PFSK-1 (cell line): ENCODE data around the gene LAMA4.

Source experiments
- FOXP2 ChIP-seq: optimal IDR thresholded peaks from 2 replicates; pipeline ENCODE3; 2011; ENCODE audit warnings: borderline replicate concordance, control low read depth, inconsistent platforms; ENCODE audit not compliant: insufficient read depth; ENCODE audit errors: extremely low read length, extremely low read depth
- POLR2AphosphoS5 ChIP-seq: IDR thresholded peaks from 2 replicates; pipeline ENCODE4 v1.6.1; 2012; ENCODE audit warnings: low read depth, mild to moderate bottlenecking, control low read depth, low read length, moderate library complexity
- REST ChIP-seq, 2 experiments: IDR thresholded peaks; 2 replicates each; pipeline versions ENCODE4 v1.6.1 to v1.8.0; 2011 to 2012; ENCODE audit warnings: low read depth in 2 of 2, low read length in 2 of 2, control low read depth in 1 of 2, inconsistent platforms in 1 of 2, mild to moderate bottlenecking in 1 of 2, moderate library complexity in 1 of 2; ENCODE audit not compliant: insufficient read depth in 1 of 2
- SIN3A ChIP-seq: IDR thresholded peaks from 2 replicates; pipeline ENCODE4 v1.6.1; 2012; ENCODE audit warnings: mild to moderate bottlenecking, low read length, moderate library complexity, borderline replicate concordance; ENCODE audit not compliant: insufficient read depth
- TAF1 ChIP-seq: IDR thresholded peaks from 2 replicates; pipeline ENCODE4 v1.6.1; 2012; ENCODE audit warnings: low read length, control low read depth, borderline replicate concordance; ENCODE audit not compliant: insufficient read depth

The LAMA4 gene

GRCh38 chr6:112224088-112224487 is 30.3 kb downstream of the LAMA4 start:
- TF ChIP-seq FOXP2 (no peak), POLR2AphosphoS5 (no peak), REST (IDR thresholded peaks at IDR 0.05; ENCODE audit: insufficient read depth in 1 of 2, low read depth in 2 of 2, low read length in 2 of 2) (no peak), TAF1 (no peak), SIN3A (no peak)

DNA sequence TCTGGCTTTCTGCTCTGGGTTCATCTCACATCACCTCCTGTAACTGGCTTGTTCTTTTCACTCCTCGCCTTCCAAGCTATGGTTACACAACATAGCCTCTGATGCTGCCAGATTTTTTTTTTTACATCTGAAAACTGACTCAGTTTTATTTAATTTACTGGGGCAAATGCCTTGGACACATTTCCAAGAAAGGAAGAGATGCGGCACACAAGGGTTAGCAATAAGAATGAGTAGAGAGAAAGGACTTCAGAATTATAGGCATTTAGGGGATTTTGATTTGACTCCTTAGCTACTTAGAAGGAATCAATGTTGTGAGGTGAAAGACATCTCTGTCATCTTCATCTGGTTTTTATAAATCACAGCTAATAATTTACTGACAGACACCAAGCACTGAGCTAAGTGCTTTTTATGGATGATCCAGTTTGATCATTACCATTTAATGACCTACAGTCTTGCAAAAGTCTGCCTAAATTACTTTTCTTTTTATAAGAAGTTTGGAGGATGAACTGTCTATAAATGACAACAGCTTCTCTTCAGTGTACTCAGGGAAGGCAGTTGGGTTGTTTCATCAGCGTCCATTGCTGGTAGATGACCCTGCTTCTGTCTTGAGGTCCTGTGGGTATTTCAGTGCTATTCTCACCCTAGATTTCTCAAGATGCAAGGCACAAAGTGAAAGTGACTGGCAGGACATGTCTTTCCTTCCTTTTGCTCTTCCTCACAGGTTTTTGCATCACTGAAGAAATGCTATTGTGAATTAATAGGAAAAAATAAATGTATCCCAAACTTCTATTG is 31.1 kb downstream of the LAMA4 start:
- no peak for TF ChIP-seq FOXP2
- TF ChIP-seq SIN3A = no peak
- no peak for TF ChIP-seq REST (IDR thresholded peaks at IDR 0.05; ENCODE audit: insufficient read depth in 1 of 2, low read depth in 2 of 2, low read length in 2 of 2)
- no peak for TF ChIP-seq TAF1
- TF ChIP-seq POLR2AphosphoS5 = no peak

GRCh38 chr6:112221981-112222852 is 32.1 kb downstream of the LAMA4 start:
- TF ChIP-seq SIN3A = no peak
- no peak; the same call in 1 of the 2 replicates for TF ChIP-seq TAF1
- no peak for TF ChIP-seq POLR2AphosphoS5
- TF ChIP-seq REST (IDR thresholded peaks at IDR 0.05; ENCODE audit: insufficient read depth in 1 of 2, low read depth in 2 of 2, low read length in 2 of 2) = no peak
- no peak for TF ChIP-seq FOXP2

GRCh38 chr6:112221561-112221960 is 32.8 kb downstream of the LAMA4 start:
- no peak for TF ChIP-seq REST (IDR thresholded peaks at IDR 0.05; ENCODE audit: insufficient read depth in 1 of 2, low read depth in 2 of 2, low read length in 2 of 2)
- no peak for TF ChIP-seq TAF1
- TF ChIP-seq POLR2AphosphoS5 = no peak
- TF ChIP-seq SIN3A = no peak
- no peak for TF ChIP-seq FOXP2
